ENCODE data around the gene OARD1.

DNA sequence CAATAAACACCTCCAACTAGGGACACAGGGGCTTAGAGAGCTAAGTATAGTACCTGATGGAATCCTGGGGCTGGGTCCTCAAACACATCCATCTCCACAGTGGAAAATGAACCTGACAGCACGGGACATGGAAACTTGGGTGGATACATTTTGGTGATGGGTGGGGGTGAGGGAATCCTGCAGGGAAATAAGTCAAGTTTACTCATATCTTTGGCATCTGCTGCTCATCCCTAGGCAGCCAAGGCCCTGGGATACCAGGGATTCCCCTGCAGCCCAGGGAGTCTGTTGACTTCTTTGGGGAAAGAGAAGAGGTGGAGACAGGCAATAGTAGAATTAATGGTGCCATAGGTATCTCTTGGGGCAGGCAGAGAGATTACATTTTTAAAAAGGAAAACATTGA lies 12.6 kb downstream of the OARD1 start:
- TF ChIP-seq, protein P1, sequence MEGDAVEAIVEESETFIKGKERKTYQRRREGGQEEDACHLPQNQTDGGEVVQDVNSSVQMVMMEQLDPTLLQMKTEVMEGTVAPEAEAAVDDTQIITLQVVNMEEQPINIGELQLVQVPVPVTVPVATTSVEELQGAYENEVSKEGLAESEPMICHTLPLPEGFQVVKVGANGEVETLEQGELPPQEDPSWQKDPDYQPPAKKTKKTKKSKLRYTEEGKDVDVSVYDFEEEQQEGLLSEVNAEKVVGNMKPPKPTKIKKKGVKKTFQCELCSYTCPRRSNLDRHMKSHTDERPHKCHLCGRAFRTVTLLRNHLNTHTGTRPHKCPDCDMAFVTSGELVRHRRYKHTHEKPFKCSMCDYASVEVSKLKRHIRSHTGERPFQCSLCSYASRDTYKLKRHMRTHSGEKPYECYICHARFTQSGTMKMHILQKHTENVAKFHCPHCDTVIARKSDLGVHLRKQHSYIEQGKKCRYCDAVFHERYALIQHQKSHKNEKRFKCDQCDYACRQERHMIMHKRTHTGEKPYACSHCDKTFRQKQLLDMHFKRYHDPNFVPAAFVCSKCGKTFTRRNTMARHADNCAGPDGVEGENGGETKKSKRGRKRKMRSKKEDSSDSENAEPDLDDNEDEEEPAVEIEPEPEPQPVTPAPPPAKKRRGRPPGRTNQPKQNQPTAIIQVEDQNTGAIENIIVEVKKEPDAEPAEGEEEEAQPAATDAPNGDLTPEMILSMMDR (IDR thresholded peaks at IDR 0.05): no peak
- no peak for TF ChIP-seq EZH2 (IDR thresholded peaks at IDR 0.05; ENCODE audit: borderline replicate concordance, insufficient read depth, low read depth, low read length, poor library complexity, severe bottlenecking)

All from B cell (primary cell).